ENCODE measurements around the gene POLN. TPM values are rescaled to one million over a fixed set of nuclear protein-coding genes. Genes with fewer than 3 reads are reported as not detected.

Gene POLN
- polyA plus RNA-seq, 1 donor (not counting 4 experiments of a cell fraction or from before 2014, with no cell fraction given) = 1.3 TPM

GRCh38 chr4:2082118-2082517 is 159.8 kb downstream of the POLN start:
- Histone ChIP-seq H3K4me2 (ENCODE audit: control insufficient read depth, extremely low read depth, insufficient read depth, low read depth, low read length) (no peak overlapping the region), H3K27me3 (ENCODE audit: control insufficient read depth, extremely low read depth, insufficient read depth, low read length) (peaks cover 8% of the 10 kb centered on the region), H3K27ac (ENCODE audit: control insufficient read depth, insufficient read depth, low read length) (no peak overlapping the region), H3K9me3 (ENCODE audit: control insufficient read depth, low read depth, low read length) (no peaks in the 10 kb centered on the region), H4K20me1 (ENCODE audit: control insufficient read depth, extremely low read depth, insufficient read depth, low read length) (no peaks in the 10 kb centered on the region), H3K9ac (ENCODE audit: control insufficient read depth, extremely low read depth, insufficient read depth, low read length) (no peak overlapping the region), H3K9me1 (ENCODE audit: control insufficient read depth, extremely low read depth, insufficient read depth, low read length) (no peaks in the 10 kb centered on the region), H3K4me1 (ENCODE audit: control insufficient read depth, extremely low read depth, insufficient read depth, low read length) (no peaks in the 10 kb centered on the region), H3K36me3 (ENCODE audit: control insufficient read depth in 2 of 2, extremely low read depth in 1 of 2, insufficient read depth in 2 of 2, low read length in 2 of 2) (no peaks in the 10 kb centered on the region), H2AFZ (ENCODE audit: control insufficient read depth, low read length) (no peak overlapping the region), H3K4me3 (ENCODE audit: control insufficient read depth in 2 of 3, extremely low read depth in 1 of 3, insufficient read depth in 2 of 3, low read depth in 1 of 3, low read length in 3 of 3) (no peak overlapping the region), H3K79me2 (ENCODE audit: control insufficient read depth, insufficient read depth, low read length) (no peaks in the 10 kb centered on the region)
- no peak for FAIRE-seq
- TF ChIP-seq CTCF (optimal IDR thresholded peaks at IDR 0.05 in 1 of 3, IDR thresholded peaks at IDR 0.05 in 1 of 3, conservative IDR thresholded peaks at IDR 0.05 in 1 of 3; ENCODE audit: extremely low read depth in 1 of 3, insufficient read depth in 2 of 3, low read length in 3 of 3) = no peak
- no peak for TF ChIP-seq EZH2 (IDR thresholded peaks at IDR 0.05; ENCODE audit: low read length)
- DNase-seq (ENCODE audit: low read depth, low spot score) = no peak
- dilution Hi-C loops (cut with MboI; ENCODE audit: extremely low pct_ligation_motif_present, low sequenced_read_pairs) = no loop called here

- H3K79me2 ChIP-seq (ENCODE audit: control insufficient read depth, insufficient read depth, low read length) = no peaks in the 10 kb centered on the region
- no peak for FAIRE-seq
- no peak overlapping the region for H3K4me2 ChIP-seq (ENCODE audit: control insufficient read depth, extremely low read depth, insufficient read depth, low read depth, low read length)
- DNase-seq (ENCODE audit: low read depth, low spot score) = no peak
- H3K4me3 ChIP-seq (ENCODE audit: control insufficient read depth in 2 of 3, extremely low read depth in 1 of 3, insufficient read depth in 2 of 3, low read depth in 1 of 3, low read length in 3 of 3) = no peak overlapping the region
- no peak overlapping the region for H2AFZ ChIP-seq (ENCODE audit: control insufficient read depth, low read length)
- dilution Hi-C loops (cut with MboI; ENCODE audit: extremely low pct_ligation_motif_present, low sequenced_read_pairs) = no loop called here
- no peak overlapping the region for H3K9ac ChIP-seq (ENCODE audit: control insufficient read depth, extremely low read depth, insufficient read depth, low read length)
- H3K27me3 ChIP-seq (ENCODE audit: control insufficient read depth, extremely low read depth, insufficient read depth, low read length) = peaks cover 14% of the 10 kb centered on the region
- no peaks in the 10 kb centered on the region for H3K9me3 ChIP-seq (ENCODE audit: control insufficient read depth, low read depth, low read length)
- TF ChIP-seq CTCF (optimal IDR thresholded peaks at IDR 0.05 in 1 of 3, IDR thresholded peaks at IDR 0.05 in 1 of 3, conservative IDR thresholded peaks at IDR 0.05 in 1 of 3; ENCODE audit: extremely low read depth in 1 of 3, insufficient read depth in 2 of 3, low read length in 3 of 3) (no peak), EZH2 (IDR thresholded peaks at IDR 0.05; ENCODE audit: low read length) (no peak)
- no peaks in the 10 kb centered on the region for H3K9me1 ChIP-seq (ENCODE audit: control insufficient read depth, extremely low read depth, insufficient read depth, low read length)
- H3K4me1 ChIP-seq (ENCODE audit: control insufficient read depth, extremely low read depth, insufficient read depth, low read length) = no peaks in the 10 kb centered on the region
- no peaks in the 10 kb centered on the region for H3K36me3 ChIP-seq (ENCODE audit: control insufficient read depth in 2 of 2, extremely low read depth in 1 of 2, insufficient read depth in 2 of 2, low read length in 2 of 2)
- no peaks in the 10 kb centered on the region for H4K20me1 ChIP-seq (ENCODE audit: control insufficient read depth, extremely low read depth, insufficient read depth, low read length)
- H3K27ac ChIP-seq (ENCODE audit: control insufficient read depth, insufficient read depth, low read length) = no peak overlapping the region
Measured at GRCh38 chr4:2081540-2081939, 160.4 kb downstream of the POLN start.

Data from keratinocyte (primary cell).